ENCODE measurements around the gene TBC1D1. TPM values are rescaled to one million over a fixed set of nuclear protein-coding genes. Genes with fewer than 3 reads are reported as not detected.

TBC1D1 gene
- total RNA-seq, 4 donors from 2014 or later: 122 to 258 (median 139) TPM

GRCh38 chr4:38008571-38009021, 117.7 kb downstream of the TBC1D1 start:
- 88 to 92% methylated on average over 2 to 3 of the region's 3 CpGs for WGBS, 2 donors (ENCODE audit: low coverage in 1 of 2)
- H3K4me1 ChIP-seq: peaks cover 9 to 62% (median 23%) of the 10 kb centered on the region in 4 donors
- H3K27ac ChIP-seq: peak overlapping the region in 2 of 4 donors; percentile 13 to 52
- no peaks in the 10 kb centered on the region for H3K27me3 ChIP-seq
- no peak for DNase-seq
- no peak overlapping the region for H3K4me3 ChIP-seq
- in situ Hi-C loops (cut with MboI; ENCODE audit: low pct_ligation_motif_present in 1 of 4, low pct_unique_long_range_greater_than_20kb in 1 of 4, low sequenced_read_pairs in 3 of 4): loop anchor here in 1 of 4 donors (25.0 kb wide), 1 partner anchor 121 kb away; the partner anchor contains the start of gene TBC1D1
- H3K9me3 ChIP-seq: no peaks in the 10 kb centered on the region
- no peaks in the 10 kb centered on the region for H3K36me3 ChIP-seq
- intact Hi-C loops (cut with DNase I; ENCODE audit: low total_unique reads): no loop called here
- TF ChIP-seq CTCF (IDR thresholded peaks at IDR 0.05) (no peak), EP300 (IDR thresholded peaks at IDR 0.05; ENCODE audit: low read depth) (no peak), POLR2A (IDR thresholded peaks at IDR 0.05) (no peak), POLR2AphosphoS5 (IDR thresholded peaks at IDR 0.05) (no peak)

- intact Hi-C loops (cut with DNase I; ENCODE audit: low total_unique reads): no loop called here
- peaks cover 9 to 55% (median 19%) of the 10 kb centered on the region in 4 donors for H3K4me1 ChIP-seq
- no peaks in the 10 kb centered on the region for H3K27me3 ChIP-seq
- no peak for DNase-seq
- TF ChIP-seq CTCF (IDR thresholded peaks at IDR 0.05) (no peak), POLR2AphosphoS5 (IDR thresholded peaks at IDR 0.05) (no peak), POLR2A (IDR thresholded peaks at IDR 0.05) (no peak), EP300 (IDR thresholded peaks at IDR 0.05; ENCODE audit: low read depth) (no peak)
- peak overlapping the region in 3 of 4 donors; percentile 10 to 23 (median 11) for H3K27ac ChIP-seq
- no peaks in the 10 kb centered on the region for H3K9me3 ChIP-seq
- H3K36me3 ChIP-seq: peaks cover 0 to under 1% (median 0%) of the 10 kb centered on the region in 4 donors
- in situ Hi-C loops (cut with MboI; ENCODE audit: low pct_ligation_motif_present in 1 of 4, low pct_unique_long_range_greater_than_20kb in 1 of 4, low sequenced_read_pairs in 3 of 4): loop anchor here in 1 of 4 donors (25.0 kb wide), 1 partner anchor 122 kb away; the partner anchor contains the start of gene TBC1D1
- no peak overlapping the region for H3K4me3 ChIP-seq
Measured at GRCh38 chr4:38009421-38009820, 118.5 kb downstream of the TBC1D1 start.

- Histone ChIP-seq H3K4me1 (peaks cover 9 to 49% (median 17%) of the 10 kb centered on the region in 4 donors), H3K4me3 (no peak overlapping the region), H3K27me3 (no peaks in the 10 kb centered on the region), H3K36me3 (peaks cover 0 to 4% (median 0%) of the 10 kb centered on the region in 4 donors), H3K27ac (peak overlapping the region; percentile 10 to 64 (median 24)), H3K9me3 (no peaks in the 10 kb centered on the region)
- WGBS, 2 donors (ENCODE audit: low coverage in 1 of 2): 72 to 79% methylated on average over 3 of the region's 3 CpGs
- in situ Hi-C loops (cut with MboI; ENCODE audit: low pct_ligation_motif_present in 1 of 4, low pct_unique_long_range_greater_than_20kb in 1 of 4, low sequenced_read_pairs in 3 of 4): loop anchor here in 1 of 4 donors (25.0 kb wide), 1 partner anchor 123 kb away; the partner anchor contains the start of gene TBC1D1
- intact Hi-C loops (cut with DNase I; ENCODE audit: low total_unique reads): no loop called here
- no peak for TF ChIP-seq POLR2AphosphoS5 (IDR thresholded peaks at IDR 0.05)
- TF ChIP-seq POLR2A (IDR thresholded peaks at IDR 0.05): no peak
- no peak for TF ChIP-seq CTCF (IDR thresholded peaks at IDR 0.05)
- no peak for DNase-seq
Measured at GRCh38 chr4:38009949-38010348, 119.1 kb downstream of the TBC1D1 start.

- WGBS, 2 donors (ENCODE audit: low coverage in 1 of 2): 62 to 72% methylated on average over 3 of the region's 3 CpGs
- no peak for DNase-seq
- Histone ChIP-seq H3K36me3 (peaks cover 0 to 4% (median 0%) of the 10 kb centered on the region in 4 donors), H3K27ac (peak overlapping the region in 2 of 4 donors; percentile 1 to 23), H3K9me3 (no peaks in the 10 kb centered on the region), H3K27me3 (no peaks in the 10 kb centered on the region), H3K4me1 (peaks cover 0 to 41% (median 9%) of the 10 kb centered on the region in 4 donors), H3K4me3 (no peak overlapping the region)
- intact Hi-C loops (cut with DNase I; ENCODE audit: low total_unique reads) (no loop called here), in situ Hi-C loops (cut with MboI; ENCODE audit: low pct_ligation_motif_present in 1 of 4, low pct_unique_long_range_greater_than_20kb in 1 of 4, low sequenced_read_pairs in 3 of 4) (loop anchor here in 1 of 4 donors (25.0 kb wide), 1 partner anchor 124 kb away; the partner anchor contains the start of gene TBC1D1)
- TF ChIP-seq CTCF (IDR thresholded peaks at IDR 0.05): no peak
- TF ChIP-seq POLR2AphosphoS5 (IDR thresholded peaks at IDR 0.05): no peak
- no peak for TF ChIP-seq POLR2A (IDR thresholded peaks at IDR 0.05)
- TF ChIP-seq EP300 (IDR thresholded peaks at IDR 0.05; ENCODE audit: low read depth): no peak
Measured at GRCh38 chr4:38011511-38012162, 120.8 kb downstream of the TBC1D1 start.

Measured in transverse colon (tissue), 4 donors.